HUES64 (cell line): ENCODE data around the gene HBQ1.
"Not testable (repeated sequence)": the region's sequence is repeated elsewhere in the genome, so short reads cannot be mapped to it uniquely, and the experiment has no call there.

Experiments used
- H3K27ac ChIP-seq: 2 replicates; pipeline ENCODE4 v1.7.0; 2013; ENCODE audit warnings: low read depth, low read length, inconsistent platforms
- H3K27me3 ChIP-seq: 2 replicates; pipeline ENCODE4 v1.6.1; 2013; ENCODE audit warnings: mild to moderate bottlenecking, low read length; ENCODE audit not compliant: insufficient read depth
- H3K36me3 ChIP-seq: 2 replicates; pipeline ENCODE4 v1.6.1; 2013; ENCODE audit warnings: mild to moderate bottlenecking, low read length; ENCODE audit not compliant: insufficient read depth
- H3K4me1 ChIP-seq: 2 replicates; pipeline ENCODE4 v1.6.1; 2013; ENCODE audit warnings: mild to moderate bottlenecking, low read length, moderate library complexity; ENCODE audit not compliant: insufficient read depth
- H3K4me3 ChIP-seq: 2 replicates; pipeline ENCODE4 v1.5.1; 2013; ENCODE audit warnings: mild to moderate bottlenecking, low read length, moderate library complexity
- H3K9ac ChIP-seq: 2 replicates; pipeline ENCODE4 v1.6.1; 2013; ENCODE audit warnings: mild to moderate bottlenecking, low read depth, low read length
- H3K9me3 ChIP-seq: 2 replicates; pipeline ENCODE4 v1.6.1; 2013; ENCODE audit warnings: low read depth, low read length; ENCODE audit not compliant: insufficient read depth
- WGBS: fragments of 150-250, 120-280 bp; methylation state at CpG from one replicate; pipeline ENCODE4 v1.1.7; 2013; ENCODE audit warnings: missing lambda C conversion rate; 5-methylcytosine and 5-hydroxymethylcytosine counted together

The HBQ1 gene

DNA sequence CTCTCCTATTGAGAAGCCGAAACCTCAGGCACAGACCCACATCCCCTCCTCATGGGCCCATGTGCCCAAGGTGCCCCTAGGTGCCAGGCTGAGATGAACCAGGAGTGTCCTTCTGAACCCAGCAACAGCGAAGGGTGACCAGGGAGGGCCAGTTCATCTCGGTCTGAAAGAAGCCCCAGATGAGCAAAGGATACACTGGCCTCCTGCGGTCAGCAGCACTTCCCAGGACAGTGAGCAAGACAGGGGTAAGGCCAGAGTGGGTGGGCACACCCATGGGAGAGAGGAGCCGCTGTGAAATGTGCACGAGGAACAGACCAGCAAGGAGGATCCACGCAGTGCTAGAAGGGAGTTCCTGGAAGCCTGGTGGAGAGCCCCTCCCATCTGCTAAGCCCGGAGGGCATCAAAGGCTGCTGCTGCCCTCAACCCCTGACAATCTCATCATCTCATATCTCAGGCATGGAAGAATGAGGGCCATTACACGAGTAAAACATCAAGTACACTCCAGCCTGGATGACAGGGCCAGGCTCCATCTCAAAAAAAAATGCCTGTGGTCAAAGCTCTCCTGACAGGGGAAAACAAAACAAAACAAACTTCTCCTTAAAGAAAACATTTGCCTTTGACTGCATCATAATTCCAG is 31.1 kb upstream of the HBQ1 start:
- 60% methylated on average over 9 of the region's 9 CpGs for WGBS
- H3K9ac ChIP-seq: no peak overlapping the region

DNA sequence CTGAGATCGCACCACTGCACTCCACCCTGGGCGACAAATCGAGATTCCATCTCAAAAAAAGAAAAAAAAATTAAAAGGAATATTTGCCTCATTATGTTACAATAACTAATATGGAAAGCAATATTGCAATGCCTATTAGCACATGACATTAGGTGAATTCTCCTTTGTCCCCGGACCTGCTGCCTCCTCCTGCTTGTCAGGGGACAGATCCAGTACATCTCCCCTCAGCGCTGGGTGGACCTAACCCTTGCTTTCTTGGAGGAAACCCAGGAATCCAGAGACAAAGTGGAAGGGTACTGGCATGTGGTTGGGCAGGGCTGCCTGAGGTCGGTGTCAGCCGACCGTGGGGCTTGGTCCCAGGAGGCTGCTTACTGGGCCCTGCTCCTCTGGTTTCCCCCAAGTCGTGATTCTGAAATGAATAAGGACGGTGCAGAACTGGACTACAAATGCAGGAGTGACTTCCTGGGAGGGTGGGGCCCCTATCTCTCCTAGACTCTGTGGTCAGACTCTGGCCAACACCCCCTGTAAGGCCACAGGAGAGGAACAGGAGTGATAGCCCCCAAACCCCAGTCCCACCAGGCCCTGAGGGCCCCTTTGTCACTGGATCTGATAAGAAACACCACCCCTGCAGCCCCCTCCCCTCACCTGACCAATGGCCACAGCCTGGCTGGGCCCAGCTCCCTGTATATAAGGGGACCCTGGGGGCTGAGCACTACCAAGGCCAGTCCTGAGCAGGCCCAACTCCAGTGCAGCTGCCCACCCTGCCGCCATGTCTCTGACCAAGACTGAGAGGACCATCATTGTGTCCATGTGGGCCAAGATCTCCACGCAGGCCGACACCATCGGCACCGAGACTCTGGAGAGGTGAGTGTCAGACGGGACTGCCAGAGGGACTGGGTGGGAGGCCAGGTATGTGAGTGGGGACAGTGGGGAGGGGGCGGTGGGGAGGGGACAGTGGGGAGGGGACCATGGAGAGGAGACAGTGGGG is 27.8 kb upstream of the HBQ1 start, which contains the start of gene HBZ:
HBZ (plus strand) TSS at position 504 of the 988 bp plus-strand sequence; CDS start at position 770, 266 bp downstream.
- Histone ChIP-seq H3K9me3 (no peaks in the 10 kb centered on the region; the same call in 1 of the 2 replicates), H3K27me3 (peaks cover 53% of the 10 kb centered on the region), H3K36me3 (no peaks in the 10 kb centered on the region), H3K4me3 (no peak within 1 kb of the TSS), H3K9ac (no peak within 1 kb of the TSS), H3K4me1 (no peaks in the 10 kb centered on the region), H3K27ac (no peak within 1 kb of the TSS)
- WGBS: 85% methylated on average over 15 of the region's 17 CpGs

More for the DNA sequence above, 31.1 kb upstream of the HBQ1 start:
- Histone ChIP-seq H3K36me3 (no peaks in the 10 kb centered on the region), H3K4me1 (no peaks in the 10 kb centered on the region), H3K9me3 (no peaks in the 10 kb centered on the region), H3K27ac (no peak overlapping the region), H3K4me3 (no peak overlapping the region), H3K27me3 (peaks cover 20% of the 10 kb centered on the region)

DNA sequence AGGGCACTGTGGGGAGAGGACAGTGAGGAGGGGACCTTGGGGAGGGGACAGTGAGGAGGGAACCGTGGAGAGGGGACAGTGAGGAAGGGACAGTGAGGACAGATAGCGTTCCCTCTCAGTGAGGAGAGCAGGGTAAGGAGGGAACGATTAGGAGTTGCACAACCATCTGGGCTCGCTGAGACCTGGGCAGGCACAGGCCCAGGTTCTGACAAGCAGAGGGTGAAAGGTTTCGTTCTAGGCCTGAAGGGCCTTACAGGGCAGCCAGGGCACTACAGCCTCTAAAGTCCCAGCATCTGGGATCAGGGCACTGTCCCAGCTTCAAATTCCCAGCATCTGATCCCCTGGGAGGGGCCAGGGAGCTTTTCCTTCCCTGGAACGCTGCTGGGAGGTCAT is 27.1 kb upstream of the HBQ1 start:
- WGBS: 58% methylated on average over 3 of the region's 6 CpGs
- not testable (repeated sequence) for H3K9ac ChIP-seq

DNA sequence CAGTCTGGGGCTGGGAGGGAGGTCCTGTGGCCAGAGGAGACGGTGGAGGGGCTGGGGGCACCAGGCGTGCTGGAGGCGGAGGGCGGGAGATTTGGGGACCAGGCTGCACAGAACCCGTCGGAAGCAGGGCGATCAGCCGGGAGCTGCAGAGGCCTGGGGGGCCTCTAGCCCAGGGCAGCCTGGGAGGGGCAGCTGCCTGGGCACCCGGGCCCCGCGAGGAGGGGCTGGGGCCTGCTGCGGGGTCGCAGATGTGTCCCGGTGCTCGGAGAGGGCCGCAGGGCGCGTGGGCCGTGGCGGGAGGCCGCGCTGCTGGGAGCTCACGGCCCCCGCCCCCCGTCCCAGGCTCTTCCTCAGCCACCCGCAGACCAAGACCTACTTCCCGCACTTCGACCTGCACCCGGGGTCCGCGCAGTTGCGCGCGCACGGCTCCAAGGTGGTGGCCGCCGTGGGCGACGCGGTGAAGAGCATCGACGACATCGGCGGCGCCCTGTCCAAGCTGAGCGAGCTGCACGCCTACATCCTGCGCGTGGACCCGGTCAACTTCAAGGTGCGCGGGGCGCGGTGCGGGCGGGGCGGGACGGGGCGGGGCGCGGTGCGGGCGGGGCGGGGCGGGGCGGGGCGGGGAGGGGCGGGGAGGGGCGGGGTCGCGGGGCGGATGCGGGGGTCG is 26.6 kb upstream of the HBQ1 start:
- not testable (repeated sequence) for H3K4me3 ChIP-seq, H3K27ac ChIP-seq, H3K9me3 ChIP-seq, H3K9ac ChIP-seq, H3K4me1 ChIP-seq, H3K36me3 ChIP-seq
- peaks cover 65% of the 10 kb centered on the region for H3K27me3 ChIP-seq
- no CpG with 5 or more reads among the region's 74 CpGs for WGBS

More for the DNA sequence above, 27.1 kb upstream of the HBQ1 start:
- not testable (repeated sequence) for H3K27ac ChIP-seq, H3K9me3 ChIP-seq, H3K4me3 ChIP-seq, H3K36me3 ChIP-seq, H3K4me1 ChIP-seq
- peaks cover 60% of the 10 kb centered on the region for H3K27me3 ChIP-seq

DNA sequence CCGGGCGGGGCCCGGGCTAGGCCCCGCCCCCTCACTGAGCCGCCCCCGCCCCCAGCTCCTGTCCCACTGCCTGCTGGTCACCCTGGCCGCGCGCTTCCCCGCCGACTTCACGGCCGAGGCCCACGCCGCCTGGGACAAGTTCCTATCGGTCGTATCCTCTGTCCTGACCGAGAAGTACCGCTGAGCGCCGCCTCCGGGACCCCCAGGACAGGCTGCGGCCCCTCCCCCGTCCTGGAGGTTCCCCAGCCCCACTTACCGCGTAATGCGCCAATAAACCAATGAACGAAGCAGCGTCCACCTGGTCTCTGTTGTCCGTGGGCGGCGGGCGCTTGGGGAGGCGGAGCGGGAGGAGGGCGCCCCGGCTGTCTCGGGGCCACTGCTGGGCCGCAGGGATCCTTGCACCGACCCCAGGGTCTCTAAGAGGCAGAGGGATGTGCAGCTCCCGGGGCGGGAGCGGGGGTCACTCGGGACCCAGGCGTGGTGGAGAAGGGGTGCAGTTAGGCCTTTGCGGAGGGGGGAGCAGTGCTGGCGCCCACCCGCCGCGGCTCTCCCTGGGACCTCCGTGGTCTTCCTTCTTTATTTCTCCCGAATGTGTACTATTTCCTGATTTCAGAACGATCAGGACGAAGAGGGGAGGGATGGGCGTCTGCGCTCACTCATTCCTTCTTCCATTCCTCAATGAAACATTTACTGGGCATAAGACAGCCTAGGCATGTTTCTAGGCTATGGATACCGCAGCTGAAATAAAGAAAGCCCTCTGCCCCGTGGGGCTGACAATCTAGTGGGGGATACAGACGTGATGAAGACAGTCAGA is 25.8 kb upstream of the HBQ1 start:
- peaks cover 70% of the 10 kb centered on the region for H3K27me3 ChIP-seq
- no peak overlapping the region for H3K27ac ChIP-seq
- no peaks in the 10 kb centered on the region; the same call in 1 of the 2 replicates for H3K9me3 ChIP-seq
- H3K36me3 ChIP-seq: no peaks in the 10 kb centered on the region
- peak overlapping the region; percentile 65 for H3K4me3 ChIP-seq
- H3K9ac ChIP-seq: no peak overlapping the region; the same call in 1 of the 2 replicates
- no peaks in the 10 kb centered on the region for H3K4me1 ChIP-seq
- WGBS: 2% methylated on average over 51 of the region's 59 CpGs

DNA sequence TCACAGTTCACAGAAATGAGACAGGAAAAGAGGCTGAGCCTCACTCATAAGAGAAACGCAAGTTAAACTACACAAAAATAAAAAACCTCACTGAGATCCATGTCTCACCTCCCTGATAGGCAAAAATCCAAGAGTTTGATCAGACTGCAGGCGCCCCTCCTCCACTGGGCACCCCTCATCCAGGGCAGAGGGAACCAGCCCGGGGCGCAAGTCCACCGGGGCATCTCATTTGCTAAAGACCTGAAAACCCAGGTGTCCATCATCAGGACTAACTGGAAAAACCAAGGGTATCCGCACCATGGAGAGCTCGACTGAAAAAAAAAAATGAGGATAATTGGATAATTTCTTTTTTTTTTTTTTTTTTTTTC is 25.2 kb upstream of the HBQ1 start:
- Histone ChIP-seq H3K9ac (no peak overlapping the region), H3K4me1 (no peaks in the 10 kb centered on the region), H3K4me3 (peak overlapping the region; percentile 65; the same call in 1 of the 2 replicates), H3K9me3 (no peaks in the 10 kb centered on the region; the same call in 1 of the 2 replicates), H3K36me3 (no peaks in the 10 kb centered on the region), H3K27me3 (peaks cover 71% of the 10 kb centered on the region), H3K27ac (no peak overlapping the region)
- 74% methylated on average over 7 of the region's 7 CpGs for WGBS

DNA sequence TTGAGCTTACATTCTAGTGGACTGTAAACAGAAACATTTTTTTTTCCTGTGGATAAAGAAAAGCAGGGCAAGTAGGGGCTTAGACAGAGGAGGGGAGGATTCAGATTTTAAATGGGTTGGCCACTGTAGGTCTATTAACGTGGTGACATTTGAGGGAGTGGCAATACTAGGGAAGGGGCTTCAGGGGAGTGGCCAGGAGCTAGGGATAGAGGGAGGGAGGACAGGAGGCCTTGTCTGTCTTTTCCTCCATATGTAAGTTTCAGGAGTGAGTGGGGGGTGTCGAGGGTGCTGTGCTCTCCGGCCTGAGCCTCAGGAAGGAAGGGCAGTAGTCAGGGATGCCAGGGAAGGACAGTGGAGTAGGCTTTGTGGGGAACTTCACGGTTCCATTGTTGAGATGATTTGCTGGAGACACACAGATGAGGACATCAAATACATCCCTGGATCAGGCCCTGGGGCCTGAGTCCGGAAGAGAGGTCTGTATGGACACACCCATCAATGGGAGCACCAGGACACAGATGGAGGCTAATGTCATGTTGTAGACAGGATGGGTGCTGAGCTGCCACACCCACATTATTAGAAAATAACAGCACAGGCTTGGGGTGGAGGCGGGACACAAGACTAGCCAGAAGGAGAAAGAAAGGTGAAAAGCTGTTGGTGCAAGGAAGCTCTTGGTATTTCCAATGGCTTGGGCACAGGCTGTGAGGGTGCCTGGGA is 21.0 kb upstream of the HBQ1 start:
- Histone ChIP-seq H3K36me3 (no peaks in the 10 kb centered on the region), H3K9me3 (no peaks in the 10 kb centered on the region; the same call in 1 of the 2 replicates), H3K4me1 (no peaks in the 10 kb centered on the region), H3K27me3 (peaks cover 71% of the 10 kb centered on the region), H3K9ac (no peak overlapping the region), H3K27ac (no peak overlapping the region), H3K4me3 (no peak overlapping the region)
- WGBS: 54% methylated on average over 6 of the region's 6 CpGs

DNA sequence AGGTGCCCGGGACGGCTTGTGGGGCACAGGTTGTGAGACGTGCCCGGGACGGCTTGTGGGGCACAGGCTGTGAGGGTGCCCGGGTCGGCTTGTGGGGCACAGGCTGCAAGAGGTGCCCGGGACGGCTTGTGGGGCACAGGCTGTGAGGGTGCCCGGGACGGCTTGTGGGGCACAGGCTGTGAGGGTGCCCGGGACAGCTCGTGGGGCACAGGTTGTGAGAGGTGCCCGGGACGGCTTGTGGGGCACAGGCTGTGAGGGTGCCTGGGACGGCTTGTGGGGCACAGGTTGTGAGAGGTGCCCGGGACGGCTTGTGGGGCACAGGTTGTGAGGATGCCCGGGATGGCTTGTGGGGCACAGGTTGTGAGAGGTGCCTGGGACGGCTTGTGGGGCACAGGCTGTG is 20.0 kb upstream of the HBQ1 start:
- not testable (repeated sequence) for H3K4me3 ChIP-seq, H3K4me1 ChIP-seq, H3K27ac ChIP-seq, H3K9ac ChIP-seq, H3K36me3 ChIP-seq, H3K9me3 ChIP-seq
- 79% methylated on average over 15 of the region's 20 CpGs for WGBS
- peaks cover 66% of the 10 kb centered on the region for H3K27me3 ChIP-seq

DNA sequence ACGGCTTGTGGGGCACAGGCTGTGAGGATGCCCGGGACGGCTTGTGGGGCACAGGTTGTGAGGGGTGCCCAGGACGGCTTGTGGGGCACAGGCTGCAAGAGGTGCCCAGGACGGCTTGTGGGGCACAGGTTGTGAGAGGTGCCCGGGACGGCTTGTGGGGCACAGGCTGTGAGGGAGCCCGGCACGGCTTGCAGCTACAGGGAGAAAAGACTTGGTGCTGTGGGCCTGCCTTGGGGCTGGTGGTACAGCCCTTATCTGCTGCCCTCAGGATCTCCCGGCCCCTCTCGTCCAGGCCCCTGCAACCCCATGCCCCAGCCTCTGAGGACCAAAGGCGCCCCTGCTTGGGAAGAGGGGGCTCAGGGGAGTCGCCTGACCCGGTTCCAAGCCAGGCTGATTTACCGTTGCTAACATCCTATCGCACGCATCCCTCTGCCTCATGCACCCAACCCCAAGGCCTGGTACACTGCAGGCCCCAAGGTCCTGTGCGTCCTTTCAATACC is 19.5 kb upstream of the HBQ1 start:
- no peak overlapping the region for H3K27ac ChIP-seq
- no peaks in the 10 kb centered on the region for H3K9me3 ChIP-seq
- H3K27me3 ChIP-seq: peaks cover 66% of the 10 kb centered on the region
- 0 out of 2 replicates have a peak, but pooled peaks cover 3% of the 10 kb centered on the region for H3K4me1 ChIP-seq
- WGBS: 77% methylated on average over 17 of the region's 18 CpGs
- H3K4me3 ChIP-seq: no peak overlapping the region
- H3K36me3 ChIP-seq: no peaks in the 10 kb centered on the region
- H3K9ac ChIP-seq: no peak overlapping the region
